ENCODE results near the gene PSME2. TPM values are rescaled to one million over a fixed set of nuclear protein-coding genes. Genes with fewer than 3 reads are reported as not detected.

PSME2 gene
- total RNA-seq, 1 experiment from 2014 or later, result 142 TPM

DNA sequence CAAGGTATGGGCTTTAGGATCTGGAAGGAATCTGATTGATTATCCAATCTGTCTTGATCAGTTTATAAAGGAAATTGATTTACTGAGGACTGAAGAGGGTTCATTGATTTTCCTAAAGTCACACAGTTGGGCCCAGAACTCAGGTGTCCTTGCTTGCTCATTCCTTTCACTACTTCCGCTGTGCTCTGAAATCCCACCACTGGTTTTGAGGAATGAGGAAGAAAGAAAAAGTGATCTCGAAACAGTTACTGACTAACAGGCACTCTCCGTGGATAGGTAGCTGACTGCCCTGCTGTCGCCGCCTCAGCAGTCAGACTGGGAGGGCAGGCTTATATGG is 16.1 kb downstream of the PSME2 start, which contains the start of gene FITM1:
Gene FITM1, plus strand, starts transcription at position 280 of the 337 bp plus-strand sequence. CDS start 905 bp downstream, outside the sequence.
- POLR2A ChIA-PET, result no interaction called here
- Mint-ChIP-seq H3K4me1 (ENCODE audit: low read depth, unreplicated experiment) (peaks cover 5% of the 10 kb centered on the region), H3K9me3 (ENCODE audit: unreplicated experiment) (no peaks in the 10 kb centered on the region), H3K27ac (ENCODE audit: unreplicated experiment) (no peak within 1 kb of the TSS), H3K36me3 (ENCODE audit: insufficient read depth, unreplicated experiment) (no peaks in the 10 kb centered on the region), H3K4me3 (ENCODE audit: unreplicated experiment) (no peak within 1 kb of the TSS), H3K27me3 (ENCODE audit: insufficient read depth, unreplicated experiment) (no peaks in the 10 kb centered on the region)
- intact Hi-C loops (cut with micrococcal nuclease; ENCODE audit: unreplicated experiment), result no loop called here
- BruUV-seq (replicated peaks), result no TSS peak
- no peaks in the 10 kb centered on the region for H3K27me3 ChIP-seq (replicated peaks; ENCODE audit: control insufficient read depth, insufficient read depth, low read length)
- no peaks in the 10 kb centered on the region for H3K9me3 ChIP-seq
- no peak within 1 kb of the TSS for H3K4me3 ChIP-seq (ENCODE audit: low read depth, low read length)
- H3K36me3 ChIP-seq (ENCODE audit: control insufficient read depth, insufficient read depth, low read length), result no peaks in the 10 kb centered on the region
- TF ChIP-seq, protein P1, sequence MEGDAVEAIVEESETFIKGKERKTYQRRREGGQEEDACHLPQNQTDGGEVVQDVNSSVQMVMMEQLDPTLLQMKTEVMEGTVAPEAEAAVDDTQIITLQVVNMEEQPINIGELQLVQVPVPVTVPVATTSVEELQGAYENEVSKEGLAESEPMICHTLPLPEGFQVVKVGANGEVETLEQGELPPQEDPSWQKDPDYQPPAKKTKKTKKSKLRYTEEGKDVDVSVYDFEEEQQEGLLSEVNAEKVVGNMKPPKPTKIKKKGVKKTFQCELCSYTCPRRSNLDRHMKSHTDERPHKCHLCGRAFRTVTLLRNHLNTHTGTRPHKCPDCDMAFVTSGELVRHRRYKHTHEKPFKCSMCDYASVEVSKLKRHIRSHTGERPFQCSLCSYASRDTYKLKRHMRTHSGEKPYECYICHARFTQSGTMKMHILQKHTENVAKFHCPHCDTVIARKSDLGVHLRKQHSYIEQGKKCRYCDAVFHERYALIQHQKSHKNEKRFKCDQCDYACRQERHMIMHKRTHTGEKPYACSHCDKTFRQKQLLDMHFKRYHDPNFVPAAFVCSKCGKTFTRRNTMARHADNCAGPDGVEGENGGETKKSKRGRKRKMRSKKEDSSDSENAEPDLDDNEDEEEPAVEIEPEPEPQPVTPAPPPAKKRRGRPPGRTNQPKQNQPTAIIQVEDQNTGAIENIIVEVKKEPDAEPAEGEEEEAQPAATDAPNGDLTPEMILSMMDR (IDR thresholded peaks at IDR 0.05; ENCODE audit: insufficient read depth in 1 of 2, low read depth in 1 of 2, low read length in 1 of 2, severe bottlenecking in 1 of 2, unreplicated experiment in 1 of 2), result no peak
- H3K4me1 ChIP-seq, result no peaks in the 10 kb centered on the region; the same call in 1 of the 2 replicates
- CTCF ChIA-PET, result no interaction called here
- DNase-seq, result no peak

DNA sequence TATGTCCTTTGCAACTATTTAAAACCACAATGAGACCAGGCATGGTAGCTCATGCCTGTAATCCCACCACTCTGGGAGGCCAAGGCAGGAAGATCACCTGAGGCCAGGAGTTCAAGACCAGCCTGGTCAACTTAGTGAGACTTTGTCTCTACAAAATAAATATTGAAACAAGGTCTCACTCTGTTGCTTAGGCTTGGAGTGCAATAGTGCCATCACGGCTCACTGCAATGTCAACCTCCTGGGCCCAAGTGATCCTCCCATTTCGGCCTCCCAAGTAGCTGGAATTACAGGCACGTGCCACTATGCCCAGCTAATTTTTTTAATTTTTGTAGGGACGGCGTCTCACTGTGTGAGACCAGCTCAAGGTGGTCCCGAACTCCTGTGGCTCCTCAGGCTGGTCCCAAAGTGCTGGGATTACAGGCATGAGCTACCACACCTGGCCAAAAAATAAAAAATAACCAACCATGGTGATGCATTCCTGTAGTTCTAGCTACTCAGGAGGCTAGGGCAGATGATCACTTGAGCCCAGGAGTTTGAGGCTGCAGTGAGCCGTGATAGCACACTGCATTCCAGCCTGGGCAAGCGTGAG is 16.9 kb downstream of the PSME2 start:
- H3K4me3 ChIP-seq (ENCODE audit: low read depth, low read length), result no peak overlapping the region
- Mint-ChIP-seq H3K4me1 (ENCODE audit: low read depth, unreplicated experiment) (no peaks in the 10 kb centered on the region), H3K27ac (ENCODE audit: unreplicated experiment) (no peak overlapping the region), H3K4me3 (ENCODE audit: unreplicated experiment) (no peak overlapping the region), H3K9me3 (ENCODE audit: unreplicated experiment) (no peaks in the 10 kb centered on the region), H3K36me3 (ENCODE audit: insufficient read depth, unreplicated experiment) (no peaks in the 10 kb centered on the region), H3K27me3 (ENCODE audit: insufficient read depth, unreplicated experiment) (no peaks in the 10 kb centered on the region)
- no TSS peak for BruUV-seq (replicated peaks)
- H3K9me3 ChIP-seq, result no peaks in the 10 kb centered on the region
- TF ChIP-seq, protein P1 (IDR thresholded peaks at IDR 0.05; ENCODE audit: insufficient read depth in 1 of 2, low read depth in 1 of 2, low read length in 1 of 2, severe bottlenecking in 1 of 2, unreplicated experiment in 1 of 2), result no peak
- DNase-seq, result no peak
- no peaks in the 10 kb centered on the region for H3K36me3 ChIP-seq (ENCODE audit: control insufficient read depth, insufficient read depth, low read length)
- ChIA-PET POLR2A (no interaction called here), CTCF (no interaction called here)
- no peaks in the 10 kb centered on the region for H3K4me1 ChIP-seq
- H3K27me3 ChIP-seq (replicated peaks; ENCODE audit: control insufficient read depth, insufficient read depth, low read length), result no peaks in the 10 kb centered on the region
- intact Hi-C loops (cut with micrococcal nuclease; ENCODE audit: unreplicated experiment), result no loop called here

DNA sequence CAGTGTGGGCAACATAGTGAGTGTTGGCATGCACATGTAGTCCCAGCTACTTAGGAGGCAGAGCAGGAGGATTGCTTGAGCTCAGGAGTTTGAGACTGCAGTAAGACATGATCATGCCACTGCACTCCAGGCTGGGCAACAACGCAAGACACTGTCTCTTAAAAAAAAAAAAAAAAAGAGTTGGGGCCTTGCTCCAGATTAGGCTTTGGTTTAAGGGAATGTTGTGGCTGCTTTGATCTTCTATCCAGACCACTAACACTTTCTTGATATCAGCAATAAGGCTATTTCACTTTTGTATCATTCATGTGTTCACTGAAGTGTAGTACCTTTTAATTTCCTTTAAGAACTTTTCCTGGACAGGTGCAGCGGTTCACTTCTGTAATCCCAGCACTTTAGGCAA is 18.7 kb downstream of the PSME2 start:
- H3K4me1 Mint-ChIP-seq (ENCODE audit: low read depth, unreplicated experiment), result no peaks in the 10 kb centered on the region
- BruUV-seq (replicated peaks), result no TSS peak
- CTCF ChIA-PET, result interaction anchor here (0.6 kb wide), 1 partner anchor 195 kb away, joined by 6 read pairs; no protein-coding TSS in a partner anchor

More for the DNA sequence above, 18.7 kb downstream of the PSME2 start:
- TF ChIP-seq, protein P1 (IDR thresholded peaks at IDR 0.05; ENCODE audit: insufficient read depth in 1 of 2, low read depth in 1 of 2, low read length in 1 of 2, severe bottlenecking in 1 of 2, unreplicated experiment in 1 of 2), result no peak
- Histone ChIP-seq H3K9me3 (no peaks in the 10 kb centered on the region), H3K36me3 (ENCODE audit: control insufficient read depth, insufficient read depth, low read length) (no peaks in the 10 kb centered on the region; the same call in 1 of the 2 replicates), H3K4me1 (no peaks in the 10 kb centered on the region), H3K27me3 (replicated peaks; ENCODE audit: control insufficient read depth, insufficient read depth, low read length) (no peaks in the 10 kb centered on the region), H3K4me3 (ENCODE audit: low read depth, low read length) (no peak overlapping the region)
- no peak overlapping the region for H3K27ac Mint-ChIP-seq (ENCODE audit: unreplicated experiment)
- no peak for DNase-seq
- H3K36me3 Mint-ChIP-seq (ENCODE audit: insufficient read depth, unreplicated experiment), result no peaks in the 10 kb centered on the region
- H3K4me3 Mint-ChIP-seq (ENCODE audit: unreplicated experiment), result no peak overlapping the region
- H3K9me3 Mint-ChIP-seq (ENCODE audit: unreplicated experiment), result no peaks in the 10 kb centered on the region
- POLR2A ChIA-PET, result no interaction called here
- intact Hi-C loops (cut with micrococcal nuclease; ENCODE audit: unreplicated experiment), result no loop called here
- H3K27me3 Mint-ChIP-seq (ENCODE audit: insufficient read depth, unreplicated experiment), result no peaks in the 10 kb centered on the region
